Measurements from ENCODE around the gene PHF23. TPM values are rescaled to one million over a fixed set of nuclear protein-coding genes. Genes with fewer than 3 reads are reported as not detected.

Gene PHF23
- total RNA-seq, 1 donor from 2014 or later, result 78.0 TPM

- TF ChIP-seq CTCF (IDR thresholded peaks at IDR 0.05; ENCODE audit: insufficient read depth, low read depth, low read length), result no peak
- no peak for TF ChIP-seq EZH2 (IDR thresholded peaks at IDR 0.05; ENCODE audit: insufficient read depth, low read length)
- Histone ChIP-seq H2AFZ (ENCODE audit: low read depth, low read length) (no peak overlapping the region), H3K27ac (ENCODE audit: low read depth, low read length) (no peak overlapping the region), H4K20me1 (ENCODE audit: insufficient read depth, low read length) (peaks cover 3% of the 10 kb centered on the region), H3K4me3 (ENCODE audit: insufficient read depth, low read depth, low read length) (no peak overlapping the region), H3K4me2 (ENCODE audit: low read length) (no peak overlapping the region), H3K4me1 (ENCODE audit: insufficient read depth, low read length) (no peaks in the 10 kb centered on the region), H3K36me3 (ENCODE audit: insufficient read depth, low read length) (peaks cover 23% of the 10 kb centered on the region), H3K27me3 (ENCODE audit: insufficient read depth, low read length) (no peaks in the 10 kb centered on the region), H3K9me3 (ENCODE audit: insufficient read depth, low read depth, low read length) (no peaks in the 10 kb centered on the region), H3K79me2 (ENCODE audit: insufficient read depth, low read length) (no peaks in the 10 kb centered on the region), H3K9ac (ENCODE audit: low read length) (no peak overlapping the region)
- no peak for FAIRE-seq
- DNase-seq (ENCODE audit: low read depth), result no peak
- Mint-ChIP-seq H3K4me3 (ENCODE audit: unreplicated experiment) (no peak overlapping the region), H3K36me3 (ENCODE audit: low read depth, unreplicated experiment) (peaks cover 30% of the 10 kb centered on the region), H3K4me1 (ENCODE audit: low read depth, unreplicated experiment) (no peaks in the 10 kb centered on the region), H3K27me3 (ENCODE audit: low read depth, unreplicated experiment) (no peaks in the 10 kb centered on the region), H3K27ac (ENCODE audit: unreplicated experiment) (no peak overlapping the region), H3K9me3 (ENCODE audit: unreplicated experiment) (no peaks in the 10 kb centered on the region)
These were observed 42.4 kb downstream of the PHF23 start for GRCh38 chr17:7196651-7197401.

- no peak overlapping the region for H2AFZ ChIP-seq (ENCODE audit: low read depth, low read length)
- Mint-ChIP-seq H3K27me3 (ENCODE audit: low read depth, unreplicated experiment) (no peaks in the 10 kb centered on the region), H3K36me3 (ENCODE audit: low read depth, unreplicated experiment) (peaks cover 27% of the 10 kb centered on the region), H3K27ac (ENCODE audit: unreplicated experiment) (no peak overlapping the region), H3K4me1 (ENCODE audit: low read depth, unreplicated experiment) (no peaks in the 10 kb centered on the region), H3K4me3 (ENCODE audit: unreplicated experiment) (no peak overlapping the region), H3K9me3 (ENCODE audit: unreplicated experiment) (no peaks in the 10 kb centered on the region)
- no peak overlapping the region for H3K9ac ChIP-seq (ENCODE audit: low read length)
- H3K4me1 ChIP-seq (ENCODE audit: insufficient read depth, low read length), result no peaks in the 10 kb centered on the region
- peaks cover 22% of the 10 kb centered on the region for H3K36me3 ChIP-seq (ENCODE audit: insufficient read depth, low read length)
- no peak overlapping the region for H3K4me3 ChIP-seq (ENCODE audit: insufficient read depth, low read depth, low read length)
- H3K9me3 ChIP-seq (ENCODE audit: insufficient read depth, low read depth, low read length), result no peaks in the 10 kb centered on the region
- no peak for TF ChIP-seq EZH2 (IDR thresholded peaks at IDR 0.05; ENCODE audit: insufficient read depth, low read length)
- TF ChIP-seq CTCF (IDR thresholded peaks at IDR 0.05; ENCODE audit: insufficient read depth, low read depth, low read length), result no peak
- no peak overlapping the region for H3K27ac ChIP-seq (ENCODE audit: low read depth, low read length)
- FAIRE-seq (no peak), DNase-seq (ENCODE audit: low read depth) (no peak)
- no peaks in the 10 kb centered on the region for H3K27me3 ChIP-seq (ENCODE audit: insufficient read depth, low read length)
- no peaks in the 10 kb centered on the region for H3K79me2 ChIP-seq (ENCODE audit: insufficient read depth, low read length)
- peaks cover 8% of the 10 kb centered on the region for H4K20me1 ChIP-seq (ENCODE audit: insufficient read depth, low read length)
- H3K4me2 ChIP-seq (ENCODE audit: low read length), result no peak overlapping the region
These were observed 43.3 kb downstream of the PHF23 start for GRCh38 chr17:7195971-7196370.

- Histone ChIP-seq H3K36me3 (ENCODE audit: insufficient read depth, low read length) (peaks cover 13% of the 10 kb centered on the region), H3K4me2 (ENCODE audit: low read length) (no peak overlapping the region), H3K79me2 (ENCODE audit: insufficient read depth, low read length) (no peaks in the 10 kb centered on the region), H3K4me1 (ENCODE audit: insufficient read depth, low read length) (no peaks in the 10 kb centered on the region), H4K20me1 (ENCODE audit: insufficient read depth, low read length) (peaks cover 8% of the 10 kb centered on the region), H2AFZ (ENCODE audit: low read depth, low read length) (no peak overlapping the region), H3K27ac (ENCODE audit: low read depth, low read length) (no peak overlapping the region), H3K9ac (ENCODE audit: low read length) (no peak overlapping the region), H3K9me3 (ENCODE audit: insufficient read depth, low read depth, low read length) (no peaks in the 10 kb centered on the region), H3K27me3 (ENCODE audit: insufficient read depth, low read length) (no peaks in the 10 kb centered on the region), H3K4me3 (ENCODE audit: insufficient read depth, low read depth, low read length) (no peak overlapping the region)
- FAIRE-seq (no peak), DNase-seq (ENCODE audit: low read depth) (no peak)
- no peaks in the 10 kb centered on the region for H3K27me3 Mint-ChIP-seq (ENCODE audit: low read depth, unreplicated experiment)
- peaks cover 34% of the 10 kb centered on the region for H3K36me3 Mint-ChIP-seq (ENCODE audit: low read depth, unreplicated experiment)
- no peak for TF ChIP-seq EZH2 (IDR thresholded peaks at IDR 0.05; ENCODE audit: insufficient read depth, low read length)
- no peak overlapping the region for H3K4me3 Mint-ChIP-seq (ENCODE audit: unreplicated experiment)
- no peak overlapping the region for H3K27ac Mint-ChIP-seq (ENCODE audit: unreplicated experiment)
- no peaks in the 10 kb centered on the region for H3K9me3 Mint-ChIP-seq (ENCODE audit: unreplicated experiment)
- H3K4me1 Mint-ChIP-seq (ENCODE audit: low read depth, unreplicated experiment), result no peaks in the 10 kb centered on the region
These were observed 46.9 kb downstream of the PHF23 start for GRCh38 chr17:7192271-7192937.
